ENCODE results near the gene MAP2K2. TPM values are rescaled to one million over a fixed set of nuclear protein-coding genes. Genes with fewer than 3 reads are reported as not detected.

MAP2K2 gene
- total and polyA plus RNA-seq, 2 donors (not counting 3 experiments of a cell fraction or from before 2014, with no cell fraction given): 126 to 171 TPM

DNA sequence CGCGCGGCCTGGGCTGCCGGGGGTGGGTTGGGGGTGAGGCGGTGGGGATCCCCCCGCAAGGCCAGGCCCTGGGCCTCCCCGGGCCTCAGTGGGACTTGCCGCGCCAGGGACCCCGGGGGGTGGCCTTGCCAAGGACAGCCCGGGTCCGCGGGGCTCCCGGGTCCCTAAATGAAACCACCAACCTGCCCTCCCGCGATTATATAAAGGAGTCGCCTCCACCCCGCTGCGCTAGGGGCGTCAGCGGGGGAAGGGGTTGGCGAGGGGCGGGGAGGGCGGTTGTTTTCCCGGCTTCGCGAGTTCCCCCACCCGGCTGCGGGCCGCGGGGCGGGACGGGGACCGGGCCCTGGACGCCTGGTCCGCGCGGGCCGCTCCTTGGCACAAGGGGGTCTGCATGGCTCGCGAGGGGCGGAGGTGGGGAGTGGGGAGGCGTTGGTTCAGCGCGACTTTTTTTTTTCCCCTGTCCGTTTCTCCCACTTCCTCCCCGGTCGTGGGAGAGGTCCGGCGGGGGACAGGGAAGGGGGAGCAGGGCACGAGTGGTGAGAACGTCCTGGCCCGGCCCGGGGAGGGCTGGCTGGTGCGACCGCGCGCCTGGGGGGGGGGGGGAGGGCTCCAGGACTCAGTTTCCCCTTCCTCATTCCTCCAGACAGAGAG, 56.4 kb downstream of the MAP2K2 start:
- TF ChIP-seq FOS (IDR thresholded peaks at IDR 0.05; ENCODE audit: borderline replicate concordance, insufficient read depth, low read length) (no peak), POLR2AphosphoS5 (IDR thresholded peaks at IDR 0.05; ENCODE audit: insufficient read depth, low read depth, low read length) (no peak), MYC (IDR thresholded peaks at IDR 0.05; ENCODE audit: low read depth, low read length) (no peak), POLR2A (IDR thresholded peaks at IDR 0.05; ENCODE audit: low read depth, low read length) (peak; percentile 6)
- ChIA-PET POLR2A (interaction anchor here (0.7 kb wide), 1 partner anchor 10 kb away, joined by 3 read pairs; no protein-coding TSS in a partner anchor), CTCF (no interaction called here)
- Histone ChIP-seq H3K27ac (ENCODE audit: insufficient read depth, low read depth, low read length) (no peak overlapping the region), H3K9me3 (replicated peaks; ENCODE audit: control insufficient read depth, insufficient read depth, low read length) (no peaks in the 10 kb centered on the region), H3K4me2 (ENCODE audit: insufficient read depth, low read length) (peak overlapping the region; percentile 57), H3K79me2 (ENCODE audit: control insufficient read depth, insufficient read depth, low read length) (peaks cover 29% of the 10 kb centered on the region), H3K9ac (replicated peaks; ENCODE audit: extremely low read depth, insufficient read depth, low read length) (no peak overlapping the region), H2AFZ (ENCODE audit: low read depth, low read length) (peak overlapping the region; percentile 57), H4K20me1 (replicated peaks; ENCODE audit: control insufficient read depth, extremely low read depth, insufficient read depth, low read length) (no peaks in the 10 kb centered on the region), H3K9me1 (replicated peaks; ENCODE audit: control insufficient read depth, extremely low read depth, insufficient read depth, low read length) (no peaks in the 10 kb centered on the region), H3K27me3 (ENCODE audit: control insufficient read depth in 2 of 2, insufficient read depth in 2 of 2, low read length in 2 of 2) (no peaks in the 10 kb centered on the region), H3K4me1 (ENCODE audit: control insufficient read depth, extremely low read depth, insufficient read depth, low read length) (peaks cover 5% of the 10 kb centered on the region), H3K4me3 (replicated peaks in 1 of 3; ENCODE audit: insufficient read depth in 1 of 3, low read depth in 1 of 3, low read length in 3 of 3) (peak overlapping the region; percentile 34 to 98 (median 95)), H3K36me3 (ENCODE audit: control insufficient read depth in 2 of 2, extremely low read depth in 1 of 2, insufficient read depth in 2 of 2, low read length in 2 of 2) (peaks cover 0 to 5% of the 10 kb centered on the region in 2 experiments)
- peak; percentile 39 for DNase-seq (ENCODE audit: low read depth, low spot score)
- intact Hi-C loops (cut with micrococcal nuclease): loop anchor here (2.0 to 5.0 kb wide), 4 partner anchors 55 to 100 kb away; partner anchors contain the start of genes EEF2 and MAP2K2
- FAIRE-seq: peak; percentile 28
- no TSS peak for BruUV-seq (replicated peaks)
- dilution Hi-C loops (cut with MboI; ENCODE audit: extremely low pct_ligation_motif_present, low sequenced_read_pairs): no loop called here

DNA sequence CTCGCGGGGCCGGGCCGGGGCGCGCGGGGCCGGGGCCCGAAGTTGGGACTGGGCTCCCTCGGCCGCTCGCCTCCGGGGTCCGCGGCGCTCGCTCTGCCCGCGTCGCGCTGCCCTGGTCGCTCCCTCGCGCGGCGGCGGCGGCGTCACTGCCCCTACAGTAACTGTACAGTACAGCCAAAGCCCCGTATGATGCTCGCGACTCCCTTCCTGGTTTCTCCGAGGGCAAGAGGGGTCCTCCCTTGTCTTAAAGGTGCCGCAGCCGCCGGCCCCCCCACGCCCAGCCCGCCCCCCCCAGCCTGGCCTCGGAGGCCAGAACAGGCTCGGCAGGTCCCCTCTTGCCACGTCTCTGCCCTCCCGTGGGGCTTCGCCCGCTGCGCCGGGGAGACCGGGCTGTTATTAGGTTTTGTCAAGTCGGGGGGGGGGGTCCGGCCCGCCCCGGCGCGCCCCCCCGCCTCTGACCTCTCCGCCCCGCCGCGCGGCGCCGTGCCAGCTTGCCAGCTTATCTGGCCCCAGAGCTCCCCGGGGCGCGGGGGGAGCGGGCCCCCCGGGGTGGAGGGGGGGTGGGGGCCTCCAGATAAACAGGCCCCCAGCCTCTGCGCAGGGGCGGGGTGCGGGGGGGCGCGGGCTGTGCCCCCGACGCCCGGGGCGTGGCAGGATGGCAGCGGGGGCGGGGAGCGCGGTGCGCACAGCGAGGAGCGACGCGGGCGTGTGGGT, 57.1 kb downstream of the MAP2K2 start, which contains the start of gene ZBTB7A:
Gene ZBTB7A, minus strand, starts transcription at position 218 of the 714 bp plus-strand sequence. CDS start 11,667 bp downstream, outside the sequence.
- no peaks in the 10 kb centered on the region for H3K27me3 ChIP-seq (ENCODE audit: control insufficient read depth in 2 of 2, insufficient read depth in 2 of 2, low read length in 2 of 2)
- FAIRE-seq (no peak), DNase-seq (ENCODE audit: low read depth, low spot score) (peak; percentile 63)
- no peaks in the 10 kb centered on the region for H3K9me3 ChIP-seq (replicated peaks; ENCODE audit: control insufficient read depth, insufficient read depth, low read length)
- no TSS peak for BruUV-seq (replicated peaks)
- no peaks in the 10 kb centered on the region for H3K9me1 ChIP-seq (replicated peaks; ENCODE audit: control insufficient read depth, extremely low read depth, insufficient read depth, low read length)
- peak within 1 kb of the TSS; percentile 45 for H3K9ac ChIP-seq (replicated peaks; ENCODE audit: extremely low read depth, insufficient read depth, low read length)
- peak within 1 kb of the TSS; percentile 48 to 98 (median 95) for H3K4me3 ChIP-seq (replicated peaks in 1 of 3; ENCODE audit: insufficient read depth in 1 of 3, low read depth in 1 of 3, low read length in 3 of 3)
- H3K4me2 ChIP-seq (ENCODE audit: insufficient read depth, low read length): peak within 1 kb of the TSS; percentile 57
- peak within 1 kb of the TSS; percentile 11 for H3K27ac ChIP-seq (ENCODE audit: insufficient read depth, low read depth, low read length)
- peak within 1 kb of the TSS; percentile 57 for H2AFZ ChIP-seq (ENCODE audit: low read depth, low read length)
- dilution Hi-C loops (cut with MboI; ENCODE audit: extremely low pct_ligation_motif_present, low sequenced_read_pairs) (no loop called here), intact Hi-C loops (cut with micrococcal nuclease) (loop anchor here (2.0 to 5.0 kb wide), 4 partner anchors 55 to 100 kb away; partner anchors contain the start of genes EEF2 and MAP2K2)
- peaks cover 5% of the 10 kb centered on the region for H3K4me1 ChIP-seq (ENCODE audit: control insufficient read depth, extremely low read depth, insufficient read depth, low read length)
- H3K36me3 ChIP-seq (ENCODE audit: control insufficient read depth in 2 of 2, extremely low read depth in 1 of 2, insufficient read depth in 2 of 2, low read length in 2 of 2): peaks cover 0 to 5% of the 10 kb centered on the region in 2 experiments
- TF ChIP-seq POLR2AphosphoS5 (IDR thresholded peaks at IDR 0.05; ENCODE audit: insufficient read depth, low read depth, low read length): peak; percentile 52
- TF ChIP-seq, protein P1, sequence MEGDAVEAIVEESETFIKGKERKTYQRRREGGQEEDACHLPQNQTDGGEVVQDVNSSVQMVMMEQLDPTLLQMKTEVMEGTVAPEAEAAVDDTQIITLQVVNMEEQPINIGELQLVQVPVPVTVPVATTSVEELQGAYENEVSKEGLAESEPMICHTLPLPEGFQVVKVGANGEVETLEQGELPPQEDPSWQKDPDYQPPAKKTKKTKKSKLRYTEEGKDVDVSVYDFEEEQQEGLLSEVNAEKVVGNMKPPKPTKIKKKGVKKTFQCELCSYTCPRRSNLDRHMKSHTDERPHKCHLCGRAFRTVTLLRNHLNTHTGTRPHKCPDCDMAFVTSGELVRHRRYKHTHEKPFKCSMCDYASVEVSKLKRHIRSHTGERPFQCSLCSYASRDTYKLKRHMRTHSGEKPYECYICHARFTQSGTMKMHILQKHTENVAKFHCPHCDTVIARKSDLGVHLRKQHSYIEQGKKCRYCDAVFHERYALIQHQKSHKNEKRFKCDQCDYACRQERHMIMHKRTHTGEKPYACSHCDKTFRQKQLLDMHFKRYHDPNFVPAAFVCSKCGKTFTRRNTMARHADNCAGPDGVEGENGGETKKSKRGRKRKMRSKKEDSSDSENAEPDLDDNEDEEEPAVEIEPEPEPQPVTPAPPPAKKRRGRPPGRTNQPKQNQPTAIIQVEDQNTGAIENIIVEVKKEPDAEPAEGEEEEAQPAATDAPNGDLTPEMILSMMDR (IDR thresholded peaks at IDR 0.05; ENCODE audit: extremely low read depth in 1 of 2, insufficient read depth in 1 of 2, low read depth in 1 of 2, low read length in 2 of 2): no peak
- TF ChIP-seq, protein P2, sequence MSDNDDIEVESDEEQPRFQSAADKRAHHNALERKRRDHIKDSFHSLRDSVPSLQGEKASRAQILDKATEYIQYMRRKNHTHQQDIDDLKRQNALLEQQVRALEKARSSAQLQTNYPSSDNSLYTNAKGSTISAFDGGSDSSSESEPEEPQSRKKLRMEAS (IDR thresholded peaks at IDR 0.05; ENCODE audit: insufficient read depth, insufficient read length): no peak
- no peak for TF ChIP-seq POLR2A (IDR thresholded peaks at IDR 0.05; ENCODE audit: low read depth, low read length)
- TF ChIP-seq JUN (IDR thresholded peaks at IDR 0.05; ENCODE audit: borderline replicate concordance, insufficient read depth, insufficient read length, low read depth): no peak
- no peak for TF ChIP-seq FOS (IDR thresholded peaks at IDR 0.05; ENCODE audit: borderline replicate concordance, insufficient read depth, low read length)
- TF ChIP-seq GATA2 (IDR thresholded peaks at IDR 0.05; ENCODE audit: insufficient read depth, insufficient read length, low read depth, low read length): no peak
- TF ChIP-seq EZH2 (IDR thresholded peaks at IDR 0.05; ENCODE audit: borderline replicate concordance, low read depth, low read length, severe bottlenecking): no peak
- no peaks in the 10 kb centered on the region for H4K20me1 ChIP-seq (replicated peaks; ENCODE audit: control insufficient read depth, extremely low read depth, insufficient read depth, low read length)
- ChIA-PET CTCF (interaction anchor here (1.0 to 1.2 kb wide), 2 partner anchors 73 to 90 kb away, joined by 3 to 9 read pairs; no protein-coding TSS in a partner anchor), POLR2A (interaction anchor here (0.7 kb wide), 1 partner anchor 11 kb away, joined by 3 read pairs; no protein-coding TSS in a partner anchor)
- H3K79me2 ChIP-seq (ENCODE audit: control insufficient read depth, insufficient read depth, low read length): peaks cover 35% of the 10 kb centered on the region

All from endothelial cell of umbilical vein (primary cell).